Thymus (tissue), 11 donors: ENCODE measurements around the gene MAN1B1. TPM values are rescaled to one million over a fixed set of nuclear protein-coding genes. Genes with fewer than 3 reads are reported as not detected.

Experiments
- DNase-seq, 9 donors: peaks; one replicate each; pipeline ENCODE4 v3.0.0-alpha.2; 2013; ENCODE audit warnings: low spot score in 9 of 9, low read depth in 6 of 9, missing footprints in 1 of 9
- H3K27ac ChIP-seq, 2 donors: one replicate each; pipeline ENCODE4 v1.5.1; 2013; ENCODE audit warnings: control low read depth in 1 of 2, low read depth in 1 of 2, low read length in 1 of 2, mild to moderate bottlenecking in 1 of 2, moderate library complexity in 1 of 2
- H3K27me3 ChIP-seq, 2 donors: one replicate each; pipeline ENCODE4 v1.5.1; 2013; ENCODE audit warnings: low read length in 1 of 2; ENCODE audit not compliant: control insufficient read depth in 2 of 2, insufficient read depth in 1 of 2
- H3K36me3 ChIP-seq, 2 donors: one replicate each; pipeline ENCODE4 v1.5.1; 2013; ENCODE audit warnings: low read length in 1 of 2, mild to moderate bottlenecking in 1 of 2, moderate library complexity in 1 of 2; ENCODE audit not compliant: control insufficient read depth in 2 of 2, insufficient read depth in 2 of 2
- H3K4me1 ChIP-seq, 2 donors: one replicate each; pipeline ENCODE4 v1.5.1; 2013; ENCODE audit warnings: low read length in 2 of 2; ENCODE audit not compliant: control insufficient read depth in 2 of 2, insufficient read depth in 2 of 2
- H3K4me3 ChIP-seq, 2 donors: one replicate each; pipeline ENCODE4 v1.5.1; 2013; ENCODE audit warnings: low read length in 2 of 2, control low read depth in 1 of 2, mild to moderate bottlenecking in 1 of 2
- H3K9me3 ChIP-seq, 2 donors: one replicate each; pipeline ENCODE4 v1.5.1; 2013; ENCODE audit warnings: low read length in 1 of 2, mild to moderate bottlenecking in 1 of 2; ENCODE audit not compliant: control insufficient read depth in 2 of 2, insufficient read depth in 1 of 2
- WGBS: extraction: QIAGEN DNeasy Blood & Tissue Kit; methylation state at CpG from one replicate; pipeline ENCODE4 v1.1.7; 2013; 5-methylcytosine and 5-hydroxymethylcytosine counted together
- polyA plus RNA-seq: library from polyadenylated mRNA; stranded (reverse); fragments of 200-250 nt; gene quantifications from one replicate; pipeline ENCODE4 v1.2.3, GENCODE V29; 2013
- total RNA-seq: library from RNA; stranded (reverse); fragments of 120-200 nt; gene quantifications from one replicate; pipeline ENCODE4 v1.2.4, GENCODE V29; 2013
- donor health status: healthy.

MAN1B1 gene
- total and polyA plus RNA-seq, 2 donors: 26.8 to 107 TPM

GRCh38 chr9:137071282-137071681, 15.5 kb upstream of the MAN1B1 start:
- WGBS: 89% methylated on average over 2 of the region's 2 CpGs
- no peak for DNase-seq
- peaks cover 24 to 31% of the 10 kb centered on the region in 2 donors for H3K4me1 ChIP-seq
- no peaks in the 10 kb centered on the region for H3K36me3 ChIP-seq
- H3K4me3 ChIP-seq: peak overlapping the region in 1 of 2 donors; percentile 45
- peaks cover 10 to 49% of the 10 kb centered on the region in 2 donors for H3K27me3 ChIP-seq
- no peaks in the 10 kb centered on the region for H3K9me3 ChIP-seq
- no peak overlapping the region for H3K27ac ChIP-seq

GRCh38 chr9:137073992-137074399, 12.8 kb upstream of the MAN1B1 start:
- H3K27ac ChIP-seq: no peak overlapping the region
- peaks cover 28 to 31% of the 10 kb centered on the region in 2 donors for H3K4me1 ChIP-seq
- no peak overlapping the region for H3K4me3 ChIP-seq
- H3K9me3 ChIP-seq: no peaks in the 10 kb centered on the region
- H3K36me3 ChIP-seq: no peaks in the 10 kb centered on the region
- DNase-seq: no peak
- peaks cover 21 to 68% of the 10 kb centered on the region in 2 donors for H3K27me3 ChIP-seq
- WGBS: 96% methylated on average over 8 of the region's 8 CpGs

DNA sequence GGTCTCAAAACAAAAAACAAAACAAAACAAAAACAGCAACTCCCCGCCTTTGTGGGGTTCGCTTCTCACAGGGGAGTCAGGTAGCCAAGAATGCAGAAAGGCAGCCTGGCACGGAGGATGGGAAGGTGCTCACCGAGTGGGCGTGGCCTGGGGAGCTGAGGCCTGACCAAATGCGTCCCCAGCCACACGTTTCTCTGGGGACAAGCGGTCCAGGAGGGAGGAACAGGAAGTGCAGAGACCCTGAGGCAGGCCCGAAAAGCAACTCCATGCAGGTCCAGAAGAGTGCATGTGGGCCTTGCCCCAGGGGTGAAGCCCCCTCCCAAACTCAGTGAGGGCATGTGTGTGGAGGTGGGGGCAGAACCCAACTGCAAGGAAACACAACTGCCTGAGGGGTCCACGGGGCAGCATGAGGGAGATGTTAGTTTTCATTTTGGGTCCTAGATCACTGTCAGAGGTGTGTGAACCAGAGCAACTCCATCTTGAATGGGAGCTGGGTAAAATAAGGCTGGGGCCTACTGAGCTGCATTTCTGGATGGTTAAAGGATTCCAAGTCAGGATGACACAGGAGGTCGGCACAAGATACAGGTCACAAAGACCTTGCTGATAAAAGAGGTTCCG, 12.0 kb upstream of the MAN1B1 start:
- Histone ChIP-seq H3K9me3 (no peaks in the 10 kb centered on the region), H3K4me1 (peaks cover 20 to 24% of the 10 kb centered on the region in 2 donors), H3K27ac (no peak overlapping the region), H3K36me3 (no peaks in the 10 kb centered on the region), H3K4me3 (no peak overlapping the region), H3K27me3 (peaks cover 13 to 68% of the 10 kb centered on the region in 2 donors)
- 93% methylated on average over 12 of the region's 12 CpGs for WGBS
- DNase-seq: no peak

- no peak for DNase-seq
- Histone ChIP-seq H3K4me1 (peaks cover 16 to 24% of the 10 kb centered on the region in 2 donors), H3K27me3 (peaks cover 13 to 74% of the 10 kb centered on the region in 2 donors), H3K4me3 (no peak overlapping the region), H3K36me3 (no peaks in the 10 kb centered on the region), H3K27ac (no peak overlapping the region), H3K9me3 (no peaks in the 10 kb centered on the region)
- 94% methylated on average over 12 of the region's 12 CpGs for WGBS
These were observed 11.5 kb upstream of the MAN1B1 start for GRCh38 chr9:137075275-137075775.

DNA sequence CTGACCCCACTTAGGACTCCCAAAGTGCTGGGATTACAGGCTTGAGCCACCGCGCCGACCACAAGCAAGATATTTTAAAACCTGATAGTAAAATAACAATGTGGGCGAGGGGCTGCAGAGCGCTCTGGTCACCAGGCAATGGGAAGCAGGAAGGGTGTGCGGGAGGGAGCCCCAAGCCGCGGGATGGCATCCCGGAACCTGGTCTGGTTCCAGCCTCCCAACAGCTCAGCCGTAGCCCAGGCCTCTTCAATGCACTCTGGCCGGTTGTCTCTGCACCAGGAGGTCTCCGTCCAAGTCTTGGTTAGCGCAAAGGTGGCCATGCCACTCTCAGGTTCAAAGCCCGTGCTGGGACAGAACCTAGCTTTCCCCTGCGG, 10.2 kb upstream of the MAN1B1 start:
- 81% methylated on average over 15 of the region's 15 CpGs for WGBS
- DNase-seq: no peak
- Histone ChIP-seq H3K9me3 (no peaks in the 10 kb centered on the region), H3K27ac (no peak overlapping the region), H3K36me3 (no peaks in the 10 kb centered on the region), H3K27me3 (peaks cover 13 to 75% of the 10 kb centered on the region in 2 donors), H3K4me1 (peaks cover 9 to 13% of the 10 kb centered on the region in 2 donors), H3K4me3 (no peak overlapping the region)

- H3K27ac ChIP-seq: peak within 1 kb of the TSS in 1 of 2 donors; percentile 66
- peaks cover 13 to 76% of the 10 kb centered on the region in 2 donors for H3K27me3 ChIP-seq
- peak in 1 of 9 donors; percentile 34 for DNase-seq
- WGBS: 4% methylated on average over 87 of the region's 87 CpGs
- no peaks in the 10 kb centered on the region for H3K9me3 ChIP-seq
- H3K4me3 ChIP-seq: peak within 1 kb of the TSS; percentile 24 to 58
- peaks cover 9 to 13% of the 10 kb centered on the region in 2 donors for H3K4me1 ChIP-seq
- no peaks in the 10 kb centered on the region for H3K36me3 ChIP-seq
These were observed 9.6 kb upstream of the MAN1B1 start, which contains the start of gene UAP1L1 for GRCh38 chr9:137077010-137077747. TSS of gene UAP1L1 (plus strand) at chr9:137077517. CDS start at chr9:137077533, 16 bp downstream.

- WGBS: 23% methylated on average over 76 of the region's 76 CpGs
- peak overlapping the region in 1 of 2 donors; percentile 66 for H3K27ac ChIP-seq
- H3K27me3 ChIP-seq: peaks cover 13 to 77% of the 10 kb centered on the region in 2 donors
- no peaks in the 10 kb centered on the region for H3K36me3 ChIP-seq
- peak overlapping the region; percentile 24 to 58 for H3K4me3 ChIP-seq
- peaks cover 9 to 13% of the 10 kb centered on the region in 2 donors for H3K4me1 ChIP-seq
- no peaks in the 10 kb centered on the region for H3K9me3 ChIP-seq
- DNase-seq: peak in 1 of 9 donors; percentile 55
These were observed 8.8 kb upstream of the MAN1B1 start for GRCh38 chr9:137077758-137078693.

DNA sequence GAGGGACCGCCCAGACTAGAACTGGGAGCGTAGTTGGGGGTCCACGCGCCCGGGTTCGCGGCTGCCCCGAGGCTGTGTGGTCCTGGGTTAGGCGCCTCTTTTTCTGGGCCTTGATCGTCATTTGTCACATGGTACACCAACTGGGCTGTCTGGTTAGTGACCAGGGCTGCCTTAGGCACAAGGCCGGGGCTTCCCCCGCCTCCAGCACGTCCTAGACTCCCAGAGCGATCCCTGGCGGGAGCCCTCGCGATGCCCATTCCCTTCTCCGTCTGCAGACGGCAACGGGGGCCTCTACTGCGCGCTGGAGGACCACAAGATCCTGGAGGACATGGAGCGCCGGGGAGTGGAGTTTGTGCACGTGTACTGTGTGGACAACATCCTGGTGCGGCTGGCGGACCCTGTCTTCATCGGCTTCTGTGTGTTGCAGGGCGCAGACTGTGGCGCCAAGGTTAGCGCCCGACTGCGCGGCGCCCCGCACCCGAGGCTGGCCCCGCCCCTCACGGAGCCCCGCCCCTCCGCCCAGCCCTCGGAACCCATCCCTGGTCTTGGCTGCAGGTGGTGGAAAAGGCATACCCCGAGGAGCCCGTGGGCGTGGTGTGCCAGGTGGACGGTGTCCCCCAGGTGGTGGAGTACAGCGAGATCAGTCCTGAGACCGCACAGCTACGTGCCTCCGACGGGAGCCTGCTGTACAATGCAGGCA, 7.9 kb upstream of the MAN1B1 start:
- 90% methylated on average over 51 of the region's 51 CpGs for WGBS
- no peaks in the 10 kb centered on the region for H3K9me3 ChIP-seq
- peaks cover 9 to 13% of the 10 kb centered on the region in 2 donors for H3K4me1 ChIP-seq
- no peak overlapping the region for H3K27ac ChIP-seq
- peaks cover 13 to 77% of the 10 kb centered on the region in 2 donors for H3K27me3 ChIP-seq
- H3K36me3 ChIP-seq: no peaks in the 10 kb centered on the region
- no peak for DNase-seq
- H3K4me3 ChIP-seq: no peak overlapping the region
